Prostate gland (tissue), 2 donors: ENCODE data around the gene BCL2L2.

Source experiments
- POLR2AphosphoS5 ChIP-seq: sonication (generic); formaldehyde crosslinking; IDR thresholded peaks from one replicate; pipeline ENCODE4 v1.6.1; 2017; ENCODE audit warnings: antibody characterized with exemption
- TF ChIP-seq, protein P1 (sequence below), 4 experiments: fragments of 200-600 bp in 2 of 4; fragments of 450-650 bp in 2 of 4; sonication (generic) in 2 of 4; IDR thresholded peaks; 1 replicate in 3 of 4; 2 replicates in 1 of 4; pipeline ENCODE4 v1.5.1; 2016 to 2019; ENCODE audit warnings: antibody characterized with exemption in 4 of 4, mild to moderate bottlenecking in 2 of 4, moderate library complexity in 2 of 4

DNA sequence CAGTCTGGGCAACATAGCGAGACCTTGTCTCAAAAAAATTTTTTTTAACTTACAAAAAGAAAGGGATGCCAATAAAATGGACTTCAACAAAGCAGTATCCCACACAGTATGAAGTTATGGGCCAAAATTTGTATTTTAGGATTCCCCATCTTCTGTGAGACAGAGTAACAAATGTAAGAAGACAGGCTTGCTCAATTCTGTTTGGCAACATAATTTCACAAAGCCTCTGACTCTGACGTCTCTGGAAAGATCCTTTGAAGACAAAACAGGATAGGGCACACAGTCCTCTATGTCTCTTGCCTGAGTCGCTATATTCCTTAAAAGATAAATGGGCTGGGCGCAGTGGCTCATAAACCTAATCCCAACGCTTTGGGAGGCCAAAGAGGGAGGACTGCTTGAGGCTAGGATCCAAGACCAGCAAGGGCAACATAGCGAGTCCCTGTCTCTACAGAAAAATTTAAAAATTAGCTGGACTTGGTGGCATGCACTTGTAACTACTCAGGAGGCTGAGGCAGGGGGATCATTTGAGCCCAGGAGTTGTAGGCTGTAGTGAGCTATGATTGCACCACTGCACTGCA, 19.6 kb upstream of the BCL2L2 start:
- TF ChIP-seq POLR2AphosphoS5 = no peak
- TF ChIP-seq, protein P1, sequence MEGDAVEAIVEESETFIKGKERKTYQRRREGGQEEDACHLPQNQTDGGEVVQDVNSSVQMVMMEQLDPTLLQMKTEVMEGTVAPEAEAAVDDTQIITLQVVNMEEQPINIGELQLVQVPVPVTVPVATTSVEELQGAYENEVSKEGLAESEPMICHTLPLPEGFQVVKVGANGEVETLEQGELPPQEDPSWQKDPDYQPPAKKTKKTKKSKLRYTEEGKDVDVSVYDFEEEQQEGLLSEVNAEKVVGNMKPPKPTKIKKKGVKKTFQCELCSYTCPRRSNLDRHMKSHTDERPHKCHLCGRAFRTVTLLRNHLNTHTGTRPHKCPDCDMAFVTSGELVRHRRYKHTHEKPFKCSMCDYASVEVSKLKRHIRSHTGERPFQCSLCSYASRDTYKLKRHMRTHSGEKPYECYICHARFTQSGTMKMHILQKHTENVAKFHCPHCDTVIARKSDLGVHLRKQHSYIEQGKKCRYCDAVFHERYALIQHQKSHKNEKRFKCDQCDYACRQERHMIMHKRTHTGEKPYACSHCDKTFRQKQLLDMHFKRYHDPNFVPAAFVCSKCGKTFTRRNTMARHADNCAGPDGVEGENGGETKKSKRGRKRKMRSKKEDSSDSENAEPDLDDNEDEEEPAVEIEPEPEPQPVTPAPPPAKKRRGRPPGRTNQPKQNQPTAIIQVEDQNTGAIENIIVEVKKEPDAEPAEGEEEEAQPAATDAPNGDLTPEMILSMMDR (IDR thresholded peaks at IDR 0.05) = no peak
